LNCAP (cell line): ENCODE results near the gene CDC73.

Source experiments
- TF ChIP-seq, protein P1 (sequence below): fragments of 450-650 bp; IDR thresholded peaks from 2 replicates; pipeline ENCODE4 v1.5.1; 2017; ENCODE audit warnings: mild to moderate bottlenecking

CDC73 gene

DNA sequence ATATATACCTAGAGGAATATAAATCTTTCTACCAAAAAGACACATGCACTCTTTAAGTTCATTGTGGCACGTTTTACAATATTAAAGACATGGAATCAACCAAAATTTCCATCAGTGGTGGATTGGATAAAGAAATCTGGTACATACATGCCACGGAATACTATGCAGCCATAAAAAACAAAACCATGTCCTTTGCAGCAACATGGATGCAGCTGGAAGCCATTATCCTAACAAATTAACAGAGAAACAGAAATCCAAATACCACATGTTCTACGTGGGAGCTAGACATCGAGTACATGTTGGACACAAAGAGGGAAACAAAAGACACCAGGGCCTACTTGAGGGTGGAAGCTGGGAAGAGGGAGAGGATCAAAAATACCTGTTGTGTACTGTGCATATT, 97.6 kb downstream of the CDC73 start:
- TF ChIP-seq, protein P1, sequence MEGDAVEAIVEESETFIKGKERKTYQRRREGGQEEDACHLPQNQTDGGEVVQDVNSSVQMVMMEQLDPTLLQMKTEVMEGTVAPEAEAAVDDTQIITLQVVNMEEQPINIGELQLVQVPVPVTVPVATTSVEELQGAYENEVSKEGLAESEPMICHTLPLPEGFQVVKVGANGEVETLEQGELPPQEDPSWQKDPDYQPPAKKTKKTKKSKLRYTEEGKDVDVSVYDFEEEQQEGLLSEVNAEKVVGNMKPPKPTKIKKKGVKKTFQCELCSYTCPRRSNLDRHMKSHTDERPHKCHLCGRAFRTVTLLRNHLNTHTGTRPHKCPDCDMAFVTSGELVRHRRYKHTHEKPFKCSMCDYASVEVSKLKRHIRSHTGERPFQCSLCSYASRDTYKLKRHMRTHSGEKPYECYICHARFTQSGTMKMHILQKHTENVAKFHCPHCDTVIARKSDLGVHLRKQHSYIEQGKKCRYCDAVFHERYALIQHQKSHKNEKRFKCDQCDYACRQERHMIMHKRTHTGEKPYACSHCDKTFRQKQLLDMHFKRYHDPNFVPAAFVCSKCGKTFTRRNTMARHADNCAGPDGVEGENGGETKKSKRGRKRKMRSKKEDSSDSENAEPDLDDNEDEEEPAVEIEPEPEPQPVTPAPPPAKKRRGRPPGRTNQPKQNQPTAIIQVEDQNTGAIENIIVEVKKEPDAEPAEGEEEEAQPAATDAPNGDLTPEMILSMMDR: no peak

DNA sequence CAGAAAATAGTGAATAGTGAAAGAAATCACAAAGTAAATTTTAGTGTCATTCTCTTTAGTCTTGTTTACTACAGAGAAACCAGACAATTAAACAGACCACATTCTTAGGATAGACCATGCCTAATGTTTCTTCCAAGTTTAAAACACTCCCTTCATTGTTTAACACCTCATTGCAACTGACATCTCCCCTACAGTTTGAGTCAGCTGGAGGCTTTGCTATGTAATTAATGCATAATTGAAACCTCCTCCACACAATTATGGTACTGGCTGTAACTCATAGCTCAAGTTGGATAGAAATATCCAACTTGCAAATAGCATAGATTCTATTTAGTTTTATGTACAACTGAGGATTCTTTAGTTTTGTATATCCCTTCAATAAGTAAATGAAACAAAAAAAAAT, 99.8 kb downstream of the CDC73 start:
- TF ChIP-seq, protein P1: no peak

DNA sequence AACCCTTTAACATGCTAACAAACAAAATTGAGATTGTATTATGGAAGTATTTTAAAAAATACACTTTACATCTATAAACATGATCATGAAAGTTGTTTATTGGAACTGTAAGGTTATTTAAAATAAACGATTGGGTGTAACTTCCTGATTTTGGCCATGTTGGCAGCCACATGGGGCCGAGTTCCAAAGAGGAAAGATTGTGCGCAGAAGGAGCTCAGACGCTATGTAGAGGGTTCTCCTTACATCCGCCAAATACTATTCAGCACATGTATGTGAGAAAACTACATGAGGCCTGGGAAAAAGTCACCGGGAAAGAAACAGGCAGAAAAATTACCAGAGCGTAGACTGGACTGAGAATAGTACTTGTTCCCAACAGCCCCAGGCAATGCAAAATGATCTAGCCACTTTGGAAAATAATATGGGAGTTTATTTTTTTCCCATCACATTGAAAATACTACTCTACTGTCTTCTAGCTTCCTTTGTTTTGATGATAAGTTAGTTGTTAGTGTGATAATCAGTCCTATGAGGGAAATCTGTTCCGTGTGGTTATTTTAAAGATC, 100.3 kb downstream of the CDC73 start:
- TF ChIP-seq, protein P1: no peak

DNA sequence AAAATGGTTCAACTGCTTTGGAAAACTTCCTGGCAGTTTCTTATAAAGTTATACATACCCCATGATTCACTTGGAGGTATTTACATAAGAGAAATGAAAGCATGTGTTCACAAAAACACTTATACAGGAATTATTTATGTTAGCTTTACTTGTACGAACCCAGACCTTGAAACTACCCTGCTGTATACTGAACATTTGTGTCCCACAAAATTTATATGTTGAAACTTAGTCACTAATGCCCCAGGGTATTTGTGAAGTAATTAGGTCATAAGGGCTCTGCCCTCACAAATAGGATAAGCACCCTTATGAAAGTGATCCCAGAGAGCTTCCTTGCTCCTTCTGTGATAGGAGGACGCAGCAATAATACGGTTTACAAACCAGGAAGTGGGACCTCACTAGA, 107.3 kb downstream of the CDC73 start:
- TF ChIP-seq, protein P1: no peak

DNA sequence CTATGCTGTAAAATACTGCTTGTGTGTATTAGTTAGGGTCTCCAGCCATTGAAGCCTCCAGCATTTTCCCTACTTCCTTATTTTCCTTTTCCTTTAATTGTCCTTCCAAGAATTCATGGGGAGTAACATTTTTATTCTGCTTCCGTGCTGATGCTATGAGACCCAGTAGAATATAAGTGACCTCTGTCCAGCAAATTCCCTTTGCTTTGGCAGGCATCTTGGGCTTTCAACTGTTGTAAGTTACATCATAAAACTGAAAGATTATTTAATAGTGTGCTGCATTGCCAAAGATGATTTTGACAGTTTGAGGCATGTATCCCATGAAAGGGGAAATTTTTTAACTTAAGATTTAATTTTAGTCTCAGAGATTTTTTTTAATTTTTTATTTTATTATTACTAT, 112.7 kb downstream of the CDC73 start:
- TF ChIP-seq, protein P1: no peak

DNA sequence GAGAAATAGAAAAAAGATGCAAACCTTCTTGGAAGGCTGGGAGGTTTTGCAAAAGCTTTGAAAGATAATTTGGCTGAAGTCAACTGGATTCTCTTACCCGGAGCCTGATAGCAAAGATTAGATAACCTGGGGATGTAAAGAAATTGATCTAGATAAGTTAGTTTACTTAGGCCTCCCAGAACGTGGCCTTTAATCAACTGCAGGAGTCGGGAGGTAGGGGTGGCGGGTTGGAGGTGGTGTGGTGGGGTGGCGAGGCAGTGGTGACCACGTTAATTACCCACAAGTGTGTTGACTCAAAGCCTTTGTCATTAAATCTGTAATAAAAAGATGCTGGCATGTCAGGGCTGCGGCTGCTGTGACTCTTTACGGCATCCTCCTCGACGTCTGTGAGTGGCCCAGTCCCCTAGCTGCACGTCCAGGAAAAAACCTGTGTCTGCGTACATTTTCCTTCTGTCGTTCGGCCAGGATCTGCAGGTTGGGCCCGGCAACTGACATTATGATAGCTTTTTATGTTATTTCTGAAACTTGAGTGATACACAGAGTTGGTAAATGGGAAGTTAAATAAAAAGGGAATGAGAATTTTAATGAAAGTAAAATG, 115.6 kb downstream of the CDC73 start:
- TF ChIP-seq, protein P1: no peak

DNA sequence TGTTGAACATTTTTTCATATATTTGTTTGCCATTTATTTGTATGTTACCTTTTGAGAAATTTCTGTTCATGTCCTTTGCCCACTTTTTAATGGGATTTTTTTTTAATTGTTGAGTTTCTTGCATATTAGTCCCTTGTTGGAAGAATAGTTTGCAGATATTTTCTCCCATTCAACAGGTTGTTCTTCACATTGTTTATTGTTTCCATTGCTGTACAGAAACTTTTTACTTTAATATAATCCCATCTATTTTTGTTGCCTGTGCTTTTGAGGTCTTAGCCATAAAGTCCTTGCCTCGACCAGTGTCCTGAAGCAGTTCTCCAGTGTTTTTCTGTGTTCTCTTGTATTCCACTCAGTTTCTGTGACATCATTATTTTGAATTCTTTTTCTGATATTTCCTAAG, 118.8 kb downstream of the CDC73 start:
- TF ChIP-seq, protein P1: no peak
